Stimulated activated CD8-positive, alpha-beta memory T cell treated with anti-CD3 and anti-CD28 coated beads, Interleukin-7, amount 100 ng/mL, for 48 hours (primary cell): ENCODE results near the gene FBXL7.

ENCODE experiments used
- DNase-seq, 2 donors: peaks; one replicate each; pipeline ENCODE4 v3.0.0-alpha.2; 2020; ENCODE audit warnings: low read depth in 1 of 2; ENCODE audit errors: extremely low read depth in 1 of 2

Gene FBXL7

GRCh38 chr5:15929611-15930263 is 429.8 kb downstream of the FBXL7 start:
- no peak for DNase-seq

- DNase-seq, result no peak
Observed at GRCh38 chr5:15932066-15932465, 432.1 kb downstream of the FBXL7 start.

GRCh38 chr5:15933259-15934207 is 433.6 kb downstream of the FBXL7 start:
- no peak for DNase-seq

DNA sequence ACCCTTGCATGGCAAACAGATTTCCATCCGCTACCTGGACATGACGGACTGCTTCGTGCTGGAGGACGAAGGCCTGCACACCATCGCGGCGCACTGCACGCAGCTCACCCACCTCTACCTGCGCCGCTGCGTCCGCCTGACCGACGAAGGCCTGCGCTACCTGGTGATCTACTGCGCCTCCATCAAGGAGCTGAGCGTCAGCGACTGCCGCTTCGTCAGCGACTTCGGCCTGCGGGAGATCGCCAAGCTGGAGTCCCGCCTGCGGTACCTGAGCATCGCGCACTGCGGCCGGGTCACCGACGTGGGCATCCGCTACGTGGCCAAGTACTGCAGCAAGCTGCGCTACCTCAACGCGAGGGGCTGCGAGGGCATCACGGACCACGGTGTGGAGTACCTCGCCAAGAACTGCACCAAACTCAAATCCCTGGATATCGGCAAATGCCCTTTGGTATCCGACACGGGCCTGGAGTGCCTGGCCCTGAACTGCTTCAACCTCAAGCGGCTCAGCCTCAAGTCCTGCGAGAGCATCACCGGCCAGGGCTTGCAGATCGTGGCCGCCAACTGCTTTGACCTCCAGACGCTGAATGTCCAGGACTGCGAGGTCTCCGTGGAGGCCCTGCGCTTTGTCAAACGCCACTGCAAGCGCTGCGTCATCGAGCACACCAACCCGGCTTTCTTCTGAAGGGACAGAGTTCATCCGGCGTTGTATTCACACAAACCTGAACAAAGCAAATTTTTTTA is 436.7 kb downstream of the FBXL7 start:
- no peak for DNase-seq

DNA sequence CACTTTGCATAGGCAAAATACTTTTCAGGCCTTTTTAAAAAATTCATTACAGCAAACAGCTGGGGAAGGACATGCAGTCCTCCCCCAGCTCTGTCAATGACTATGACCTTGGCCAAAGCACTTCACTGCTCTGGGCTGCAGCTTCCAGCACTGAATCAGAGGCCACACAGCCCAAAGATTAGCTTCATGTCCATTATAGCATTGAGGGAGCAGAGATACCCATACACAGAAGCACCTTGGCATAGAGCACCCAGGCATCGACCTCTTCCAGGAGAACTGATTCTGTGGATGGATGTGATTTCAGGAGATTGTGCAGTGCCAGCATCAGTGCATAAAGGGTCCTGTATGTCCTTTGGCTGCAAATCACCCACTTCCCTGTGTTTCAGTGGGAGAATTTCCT is 437.7 kb downstream of the FBXL7 start:
- no peak for DNase-seq

GRCh38 chr5:15938186-15938585 is 438.2 kb downstream of the FBXL7 start:
- DNase-seq, result no peak

DNA sequence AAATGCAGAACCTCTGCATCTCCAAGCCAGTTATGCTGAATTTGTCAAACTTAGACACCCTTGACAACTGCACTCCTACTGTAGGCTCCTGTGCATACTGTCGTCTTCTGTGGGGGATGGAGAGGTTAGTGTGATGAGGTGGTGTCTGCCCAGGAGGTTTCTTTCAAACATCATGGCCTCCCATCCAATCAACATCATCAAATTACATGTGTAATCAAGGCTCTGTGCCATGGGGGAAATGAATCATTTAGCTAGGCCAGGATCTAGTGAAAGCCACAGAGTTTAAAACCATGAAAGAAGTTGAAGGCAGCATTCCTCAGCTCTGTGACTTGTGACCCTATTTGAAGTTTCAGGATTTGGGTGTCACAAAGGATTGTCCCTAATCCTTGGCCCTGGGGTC is 439.0 kb downstream of the FBXL7 start:
- no peak for DNase-seq

DNA sequence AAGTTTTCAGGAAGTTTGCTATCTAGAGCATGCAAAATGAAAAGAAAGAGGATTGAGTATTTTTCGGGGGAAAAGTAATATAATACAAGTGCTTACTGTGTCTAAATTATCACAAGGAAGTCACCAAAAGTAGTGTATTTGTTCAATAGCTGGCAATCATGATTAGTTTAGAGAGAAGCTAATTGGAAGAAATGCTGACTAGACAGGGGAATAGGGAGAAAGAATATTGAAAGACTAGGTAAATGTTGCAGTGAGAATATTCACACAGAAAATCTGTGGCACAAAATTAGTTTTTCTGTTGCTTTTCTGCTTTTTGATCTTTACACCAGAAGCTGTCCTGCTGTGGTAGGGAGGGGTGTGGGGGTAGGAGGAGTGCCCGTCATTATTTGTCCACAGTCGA is 440.9 kb downstream of the FBXL7 start:
- DNase-seq, result no peak

- DNase-seq, result no peak
Observed at GRCh38 chr5:15943487-15943886, 443.5 kb downstream of the FBXL7 start.

GRCh38 chr5:15946026-15946425 is 446.0 kb downstream of the FBXL7 start:
- no peak for DNase-seq

- no peak for DNase-seq
Observed at GRCh38 chr5:15948190-15948589, 448.2 kb downstream of the FBXL7 start.

DNA sequence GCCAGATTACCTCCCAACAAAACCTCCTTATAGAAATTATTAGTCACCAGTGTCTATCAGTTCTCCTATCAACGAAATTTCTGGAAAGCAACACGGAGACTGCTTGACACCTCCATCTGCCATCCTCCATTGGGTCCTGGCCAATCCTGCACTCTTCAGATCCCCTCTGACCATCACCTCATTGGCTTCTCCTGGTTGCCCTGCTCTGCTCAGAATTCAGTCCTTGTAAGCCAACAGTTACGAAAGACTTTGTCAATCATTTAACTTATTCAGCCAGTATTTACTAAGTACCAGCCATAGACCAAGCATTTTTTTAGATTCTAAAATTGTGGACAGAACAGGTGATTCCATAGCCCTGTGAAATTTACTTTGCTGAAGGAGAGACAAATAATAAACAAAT is 451.1 kb downstream of the FBXL7 start:
- no peak for DNase-seq

GRCh38 chr5:15951550-15951949 is 451.6 kb downstream of the FBXL7 start:
- no peak for DNase-seq

GRCh38 chr5:15956622-15957021 is 456.6 kb downstream of the FBXL7 start:
- no peak for DNase-seq

GRCh38 chr5:15957124-15957523 is 457.1 kb downstream of the FBXL7 start:
- no peak for DNase-seq

DNA sequence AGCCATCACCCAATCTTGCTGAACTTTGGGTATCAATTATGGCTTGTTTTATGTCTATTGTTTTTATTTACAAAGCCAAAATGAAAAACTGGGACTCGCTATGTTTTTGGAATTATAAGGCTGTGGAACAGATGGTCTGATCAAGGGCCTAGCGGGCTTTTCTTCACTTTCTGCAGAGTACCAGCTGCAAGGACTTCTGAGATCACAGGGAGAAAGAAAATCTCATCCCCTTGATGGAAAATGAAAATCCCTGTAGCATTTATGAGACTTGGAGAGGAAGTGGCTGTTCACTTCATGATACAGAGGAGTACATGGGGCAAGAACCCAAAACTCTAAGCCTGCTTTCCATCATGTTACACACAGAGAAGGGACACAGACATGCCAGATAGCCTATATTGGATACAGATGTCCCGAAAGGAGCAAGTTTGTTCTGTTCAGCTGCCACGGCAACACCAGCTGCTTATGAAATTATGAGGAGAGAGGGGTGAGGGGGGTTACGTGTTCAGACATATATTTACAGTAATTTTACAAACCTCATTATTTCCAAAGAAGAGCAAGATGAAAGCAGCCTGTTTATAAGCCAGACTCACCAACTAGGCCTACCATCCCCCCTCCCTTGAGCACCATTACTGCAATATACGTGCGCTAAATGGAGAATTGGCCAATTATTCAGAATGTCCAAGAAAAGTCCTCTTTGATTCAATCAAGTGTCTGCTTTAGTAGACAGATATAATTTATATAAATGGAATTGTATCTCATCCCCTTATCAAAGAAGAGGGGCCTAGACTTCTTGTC is 459.6 kb downstream of the FBXL7 start:
- DNase-seq, result no peak

- no peak for DNase-seq
Observed at GRCh38 chr5:15966066-15966640, 466.2 kb downstream of the FBXL7 start.

DNA sequence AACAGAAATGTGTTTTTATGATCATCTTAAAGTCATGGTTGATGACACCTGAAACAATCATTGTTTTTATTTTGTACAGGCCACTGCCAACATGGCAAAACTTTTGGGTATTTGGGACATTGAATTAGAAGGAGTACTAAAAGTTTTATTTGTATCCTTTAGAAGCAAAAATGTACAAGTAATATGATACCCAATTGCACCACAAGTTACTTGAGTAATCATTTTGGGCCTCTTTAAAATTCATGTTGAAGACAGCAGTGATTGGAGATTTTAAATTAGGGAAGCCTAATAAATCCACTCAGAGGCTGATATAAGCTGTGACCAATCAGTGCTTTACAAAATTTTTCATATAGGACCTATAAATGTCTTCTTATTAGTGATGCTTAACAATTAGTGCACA is 466.7 kb downstream of the FBXL7 start:
- no peak for DNase-seq

DNA sequence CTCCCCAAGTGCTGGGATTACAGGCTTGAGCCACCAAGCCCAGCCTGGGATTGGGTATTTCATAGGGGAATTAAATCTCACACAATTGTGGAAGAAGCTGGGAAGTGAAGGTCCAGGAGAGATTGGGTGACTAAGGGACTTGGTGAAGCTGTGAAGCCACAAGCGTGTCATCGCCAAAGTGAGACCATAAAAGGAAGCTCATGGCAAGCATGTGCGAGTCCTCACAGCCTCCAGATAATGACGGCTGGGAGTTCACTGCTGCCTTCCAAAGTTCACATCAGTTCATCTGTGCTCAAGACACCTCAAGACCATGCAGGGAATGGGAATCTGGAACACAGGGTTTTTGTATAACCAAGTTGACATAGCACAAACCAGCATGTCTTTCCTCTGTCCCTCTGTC is 469.0 kb downstream of the FBXL7 start:
- no peak for DNase-seq

GRCh38 chr5:15977851-15978250 is 477.9 kb downstream of the FBXL7 start:
- DNase-seq, result no peak
